Activated CD8-positive, alpha-beta memory T cell treated with anti-CD3 and anti-CD28 coated beads, Interleukin-2, amount 50 U/mL, for 1 hour (primary cell): ENCODE data around the gene SORBS2.
"Not testable (repeated sequence)": the region's sequence is repeated elsewhere in the genome, so short reads cannot be mapped to it uniquely, and the experiment has no call there.

Experiments
- DNase-seq: peaks from one replicate; pipeline ENCODE4 v3.0.0-alpha.2; 2020; ENCODE audit errors: extremely low read depth

SORBS2 gene

DNA sequence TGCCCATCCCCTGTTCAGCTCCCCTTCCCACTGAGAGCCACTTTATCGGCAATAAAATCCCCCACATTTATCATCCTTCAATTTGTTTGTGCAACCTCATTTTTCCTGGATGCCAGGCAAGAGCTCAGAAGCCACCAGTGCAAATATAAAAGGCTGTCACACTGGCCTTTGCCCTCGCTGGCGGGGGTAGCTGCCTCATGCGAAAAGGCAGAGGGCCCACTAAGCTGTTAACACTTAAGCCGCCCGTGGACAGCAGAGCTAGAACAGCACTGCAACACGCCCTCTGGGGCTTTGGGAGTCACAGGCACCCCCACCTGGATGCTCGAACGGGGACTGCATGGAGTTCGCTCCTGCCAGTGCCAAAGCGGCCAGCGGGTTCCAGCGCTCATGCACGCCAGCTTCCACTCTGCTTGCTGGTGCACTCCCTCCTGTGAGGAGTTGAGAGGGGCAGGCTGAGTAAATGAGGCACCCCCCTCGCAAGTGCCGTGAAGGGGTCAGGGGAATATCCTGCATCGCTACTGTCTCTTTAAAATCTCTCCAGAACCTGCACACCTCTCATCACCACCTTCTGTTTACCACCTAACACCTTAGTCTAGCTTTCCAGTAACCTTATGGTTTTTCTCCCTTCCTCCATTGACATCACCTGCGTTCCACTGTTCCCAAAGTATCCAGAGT, 99.5 kb downstream of the SORBS2 start:
- DNase-seq, result no peak

DNA sequence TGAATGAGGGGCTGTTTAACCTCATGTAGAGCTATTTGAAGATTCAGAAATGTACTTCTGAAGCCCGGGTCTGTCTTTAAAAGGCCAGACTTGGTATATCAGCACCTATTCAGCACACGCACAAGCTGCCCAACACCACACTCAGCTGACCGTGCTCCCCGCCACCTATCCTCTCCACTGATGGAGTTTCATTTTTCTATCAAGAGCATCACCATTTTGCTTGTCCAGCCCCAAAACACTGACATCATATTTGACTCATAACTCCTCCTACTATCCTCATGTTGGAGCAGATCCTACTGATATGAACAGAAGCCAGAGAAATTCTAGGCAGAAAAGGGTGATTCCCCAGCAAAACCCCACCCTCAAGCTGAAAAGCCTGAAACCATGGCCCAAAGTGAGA, 100.3 kb downstream of the SORBS2 start:
- DNase-seq, result no peak

DNA sequence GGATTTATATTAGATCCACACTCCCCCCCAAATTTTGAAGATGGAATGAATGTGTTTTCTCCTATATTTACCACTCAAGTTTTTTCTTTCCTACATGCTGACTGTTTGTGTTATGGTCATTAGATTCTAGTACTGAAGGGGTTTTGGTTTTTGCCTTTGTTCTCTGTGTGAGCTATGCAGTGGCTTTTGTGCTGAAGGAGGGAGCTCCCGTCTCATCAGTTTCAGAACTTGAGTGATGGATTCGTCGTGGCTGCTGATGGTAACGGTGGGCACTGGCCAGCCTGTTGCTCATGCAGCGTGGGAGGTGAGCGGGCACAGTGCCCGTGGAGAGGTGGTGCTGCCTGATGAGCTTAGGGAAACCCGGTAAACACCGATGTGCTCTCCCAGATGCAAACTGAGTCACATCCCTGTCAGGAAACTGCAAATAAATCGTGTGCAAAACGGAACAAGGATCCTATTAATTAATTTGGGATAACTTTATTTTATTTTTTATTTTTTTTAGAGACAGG, 101.5 kb downstream of the SORBS2 start:
- DNase-seq, result no peak

DNA sequence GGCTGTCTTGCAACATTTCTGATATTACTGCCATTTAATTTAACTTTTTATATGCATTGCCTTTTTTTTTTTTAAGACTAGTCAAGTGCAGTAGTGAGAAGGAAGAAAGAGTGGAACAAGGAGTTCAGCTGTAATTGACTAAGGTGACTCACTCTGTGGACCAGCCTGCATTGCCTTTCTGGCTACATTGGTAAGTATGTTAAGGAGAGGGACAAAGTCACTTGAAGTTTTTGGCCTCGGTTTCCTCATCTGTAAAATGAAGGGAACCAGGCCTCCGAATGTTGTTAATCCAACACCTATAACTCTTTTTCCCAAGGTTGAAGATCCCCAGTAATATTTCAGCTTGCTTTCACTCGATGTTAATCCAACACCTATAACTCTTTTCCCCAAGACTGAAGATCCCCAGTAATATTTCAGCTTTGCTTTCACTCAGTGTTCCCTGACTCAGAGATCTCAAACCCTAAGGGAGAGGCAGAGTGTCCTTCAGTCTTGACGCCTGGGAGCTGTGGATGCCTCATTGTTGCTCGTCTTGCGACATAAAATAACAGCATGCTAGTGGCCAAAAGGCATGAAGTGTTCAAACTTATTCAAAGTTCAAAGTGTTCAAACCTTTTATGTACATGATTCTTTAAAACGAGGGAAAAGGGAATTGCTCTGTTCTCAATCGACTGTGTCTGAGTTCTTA, 102.0 kb downstream of the SORBS2 start:
- DNase-seq, result no peak

DNA sequence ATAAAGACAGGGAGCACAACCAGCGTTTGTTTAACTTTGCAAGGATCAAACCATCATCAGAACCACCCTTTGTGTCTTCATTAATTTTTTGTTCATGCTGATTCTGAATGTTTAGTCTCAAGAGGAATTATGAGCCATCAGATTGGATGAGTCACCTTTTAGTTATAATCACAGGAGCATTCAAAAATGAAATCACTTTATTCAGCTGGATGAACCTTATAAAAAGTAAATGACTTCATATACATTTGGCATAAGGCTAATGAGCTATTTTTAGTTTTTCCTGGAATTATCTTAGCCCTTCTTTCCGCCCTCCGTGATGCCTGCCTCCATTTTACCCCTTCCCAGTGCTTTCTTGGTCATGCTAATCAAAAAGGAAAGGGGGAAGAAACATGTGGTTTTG, 103.6 kb downstream of the SORBS2 start:
- DNase-seq, result no peak

DNA sequence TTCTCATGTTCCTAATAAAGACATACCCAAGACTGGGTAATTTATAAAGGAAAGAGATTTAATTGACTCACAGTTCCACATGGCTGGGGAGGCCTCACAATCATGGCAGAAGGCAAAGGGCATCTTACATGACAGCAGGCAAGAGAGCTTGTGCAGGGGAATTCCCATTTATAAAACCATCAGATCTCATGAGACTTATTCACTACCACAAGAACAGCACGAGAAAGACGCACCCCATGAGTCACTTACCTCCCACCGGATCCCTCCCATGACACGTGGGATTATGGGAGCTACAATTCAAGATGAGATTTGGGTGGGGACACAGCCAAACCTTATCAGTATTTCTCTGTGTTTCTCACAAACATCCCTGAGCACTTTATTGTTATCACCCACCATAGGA, 104.4 kb downstream of the SORBS2 start:
- DNase-seq, result not testable (repeated sequence)

DNA sequence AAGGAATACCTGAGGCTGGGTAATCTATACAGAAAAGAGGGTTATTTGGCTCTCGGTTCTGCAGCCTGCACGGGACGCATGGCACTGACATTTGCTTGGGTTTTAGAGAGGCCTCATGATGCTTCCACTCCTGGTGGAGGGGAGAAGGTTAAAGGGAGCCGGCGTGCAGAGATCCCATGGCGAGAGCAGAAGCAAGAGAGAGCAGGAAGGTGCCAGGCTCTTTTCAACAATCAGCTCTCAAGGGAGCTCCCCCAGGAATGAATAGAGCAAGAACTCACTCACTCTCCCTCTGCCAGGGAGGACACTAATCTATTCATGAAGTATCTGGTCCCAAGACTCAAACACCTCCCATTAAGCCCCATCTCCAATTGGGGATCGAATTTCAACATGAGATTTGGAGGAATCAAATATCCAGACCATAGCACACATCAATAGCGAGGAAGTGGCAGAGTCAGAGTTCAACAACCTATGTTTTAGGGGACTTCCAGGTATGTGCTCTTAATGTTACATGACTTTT, 109.8 kb downstream of the SORBS2 start:
- DNase-seq, result no peak

DNA sequence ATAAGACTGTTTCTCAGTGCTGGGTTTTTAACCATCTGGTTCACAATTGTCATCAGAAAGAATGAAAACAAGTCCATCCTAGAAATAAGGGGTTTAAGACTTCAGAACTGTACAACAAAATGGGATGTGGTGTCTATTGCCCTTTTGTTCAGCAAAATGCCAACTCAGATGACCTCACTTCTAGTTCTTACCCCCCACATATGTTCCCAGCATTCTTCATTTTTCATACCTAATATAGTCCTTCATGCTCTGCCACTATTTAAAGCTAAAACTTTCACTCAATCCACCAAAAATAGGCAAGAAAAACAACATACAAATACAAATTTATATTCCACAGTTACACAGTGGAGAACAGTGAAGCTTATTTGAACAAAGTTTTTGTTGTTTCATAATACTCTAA, 111.4 kb downstream of the SORBS2 start:
- DNase-seq, result no peak

DNA sequence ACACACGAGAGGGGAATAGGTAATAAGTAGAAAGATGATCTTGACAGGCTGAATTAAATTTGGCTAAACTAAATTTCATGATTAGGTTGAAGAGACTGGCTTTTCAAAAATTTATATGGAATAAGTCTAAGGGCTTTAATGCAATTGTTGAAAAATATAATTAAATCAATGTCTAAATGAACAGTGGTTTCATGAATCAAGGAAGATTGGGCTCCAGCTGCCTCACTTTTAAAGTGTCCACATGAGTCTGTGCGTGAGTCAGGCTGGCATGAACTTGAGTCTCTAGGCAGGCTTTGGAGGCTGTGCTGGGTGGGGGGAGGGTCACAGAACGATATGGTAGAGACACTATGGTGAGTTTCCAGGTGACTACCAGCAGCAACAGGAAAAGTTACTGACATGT, 111.9 kb downstream of the SORBS2 start:
- DNase-seq, result no peak

DNA sequence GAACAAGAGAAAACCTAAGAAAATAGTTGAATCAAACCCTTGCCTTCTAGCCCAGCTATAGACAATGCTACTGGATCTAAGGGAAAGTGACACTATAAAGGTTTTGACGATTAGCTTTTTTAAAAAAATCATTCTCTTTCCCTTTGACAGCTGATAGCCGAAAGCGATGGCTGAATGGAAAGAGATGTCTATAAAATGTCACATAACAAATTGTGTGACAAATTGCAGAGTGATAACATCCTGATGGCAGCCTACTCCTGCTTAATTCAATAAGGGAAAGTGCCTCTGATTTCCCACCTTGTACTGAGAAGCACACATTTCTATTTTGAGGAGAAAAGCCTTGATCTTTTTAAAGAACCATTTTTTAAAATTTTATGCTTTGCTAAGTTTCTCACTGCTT, 114.5 kb downstream of the SORBS2 start:
- DNase-seq, result no peak

DNA sequence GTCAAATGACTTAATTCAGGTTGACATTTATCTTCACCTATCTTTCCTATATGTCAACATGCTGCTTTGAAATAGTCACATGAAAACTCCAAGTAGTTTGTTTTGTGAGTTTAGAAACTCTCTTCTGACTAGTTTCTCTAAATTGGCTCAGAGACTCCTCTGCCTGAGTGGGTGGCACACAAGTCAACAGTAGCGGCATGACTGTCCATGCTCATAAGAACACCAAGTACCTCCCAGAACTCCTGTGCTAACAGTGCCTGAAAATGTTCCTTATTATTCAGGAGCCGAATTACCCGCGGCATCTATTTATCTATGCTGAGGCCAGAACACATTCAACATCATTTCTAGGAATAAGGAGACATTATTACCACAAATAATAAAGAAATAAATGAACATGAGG, 116.3 kb downstream of the SORBS2 start:
- DNase-seq, result no peak

DNA sequence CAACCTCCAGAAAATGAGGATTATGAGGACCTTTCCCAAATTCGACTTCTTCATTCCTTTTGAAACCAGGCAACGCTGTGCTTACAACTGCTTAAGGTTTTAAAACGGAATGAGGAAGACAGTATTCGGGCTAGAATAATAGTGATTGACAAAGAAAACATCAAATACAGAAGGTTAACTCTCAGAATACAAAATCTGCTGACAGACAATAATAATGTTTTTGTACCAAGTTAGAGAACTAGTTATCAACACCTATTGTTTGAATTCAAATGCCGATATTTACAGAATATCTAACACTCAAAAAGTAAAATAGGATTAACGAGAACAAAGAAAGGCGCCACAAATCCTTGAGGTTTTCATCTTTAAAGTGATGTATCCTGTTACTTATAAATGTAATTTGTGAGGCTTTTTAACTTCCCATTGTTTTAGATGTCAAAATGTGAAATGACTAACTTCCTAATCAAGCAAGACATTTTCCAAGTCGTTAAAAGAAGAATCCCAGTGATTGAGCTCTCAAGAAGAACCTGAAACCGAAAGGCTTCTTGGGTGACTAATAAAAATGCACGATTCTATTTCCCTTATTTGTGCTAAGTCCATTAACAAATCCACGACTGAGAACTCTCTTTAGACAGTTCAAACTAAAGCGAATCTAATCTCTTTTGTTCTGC, 118.3 kb downstream of the SORBS2 start:
- no peak for DNase-seq

DNA sequence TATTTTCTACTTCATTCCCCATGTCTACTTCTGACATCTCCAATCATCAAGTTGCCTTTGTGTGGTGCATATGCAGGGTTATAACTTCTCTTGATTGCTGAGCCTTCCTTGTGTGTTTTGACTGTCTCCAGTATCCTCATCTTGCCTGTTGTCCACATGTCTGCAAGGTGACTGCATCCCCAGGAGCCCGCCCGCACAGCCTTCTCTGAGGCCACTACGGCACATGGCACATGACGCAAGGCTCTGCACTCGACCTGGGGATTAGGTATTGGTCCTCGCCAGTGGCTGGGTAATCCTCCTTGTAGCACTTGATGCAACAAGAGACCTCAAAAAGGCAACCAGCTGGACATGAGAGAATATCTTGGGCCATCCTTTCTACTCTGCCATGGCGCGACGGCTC, 122.6 kb downstream of the SORBS2 start:
- DNase-seq, result no peak

DNA sequence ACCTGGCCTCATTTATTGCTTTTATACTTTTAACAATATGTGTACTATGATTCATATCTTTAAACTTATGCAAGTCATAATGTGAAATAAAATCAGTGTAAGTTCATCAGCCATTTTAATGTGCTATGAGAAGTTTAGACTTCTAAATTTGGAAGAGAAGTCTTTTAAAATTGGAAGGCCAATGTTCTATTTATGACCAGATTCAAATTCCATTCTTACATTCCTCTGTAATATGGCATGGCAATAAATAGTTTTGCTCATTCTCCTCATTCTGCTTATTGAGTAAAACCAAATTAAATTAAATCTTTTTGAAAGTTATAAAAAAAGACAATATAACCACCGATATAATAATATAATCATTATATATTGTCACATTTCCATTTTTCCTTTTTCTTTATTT, 126.2 kb downstream of the SORBS2 start:
- DNase-seq, result no peak

DNA sequence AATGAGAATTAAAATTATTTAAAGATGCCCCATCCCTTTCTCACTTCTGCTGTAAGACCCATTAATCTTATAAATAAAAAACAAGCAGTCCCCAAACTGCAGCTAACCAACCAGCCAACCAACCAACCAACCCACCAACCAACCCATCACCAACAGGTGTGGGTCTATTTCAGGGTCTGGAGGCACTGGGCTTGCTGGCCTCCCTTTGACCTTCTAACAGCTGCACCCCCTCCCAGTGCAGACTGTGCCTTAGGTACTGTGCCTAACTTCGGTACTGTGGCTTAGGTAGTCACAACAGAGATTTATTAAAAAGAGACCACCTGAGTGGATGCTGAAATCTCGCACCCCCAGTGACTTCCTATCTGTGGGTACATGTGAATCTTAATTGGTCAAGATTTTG, 128.1 kb downstream of the SORBS2 start:
- DNase-seq, result no peak

DNA sequence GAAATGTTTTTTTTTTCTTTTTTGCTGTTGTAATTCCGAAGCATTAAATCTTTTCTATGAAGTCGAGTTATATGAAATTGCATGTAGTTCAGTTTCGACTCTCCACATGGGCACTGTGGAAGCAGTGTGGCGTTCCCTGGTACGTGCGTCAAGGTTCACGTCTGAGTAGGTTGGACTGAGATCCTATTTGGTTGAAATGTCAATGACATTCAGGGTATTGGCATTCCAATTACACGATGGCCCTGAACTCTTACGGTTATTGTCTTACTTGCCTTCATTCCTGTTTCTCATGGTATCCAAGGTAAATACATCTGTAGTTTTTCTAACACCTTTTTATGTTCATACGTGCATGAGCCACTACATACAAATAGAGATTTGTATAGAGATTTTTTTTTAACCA, 128.8 kb downstream of the SORBS2 start:
- DNase-seq, result no peak

DNA sequence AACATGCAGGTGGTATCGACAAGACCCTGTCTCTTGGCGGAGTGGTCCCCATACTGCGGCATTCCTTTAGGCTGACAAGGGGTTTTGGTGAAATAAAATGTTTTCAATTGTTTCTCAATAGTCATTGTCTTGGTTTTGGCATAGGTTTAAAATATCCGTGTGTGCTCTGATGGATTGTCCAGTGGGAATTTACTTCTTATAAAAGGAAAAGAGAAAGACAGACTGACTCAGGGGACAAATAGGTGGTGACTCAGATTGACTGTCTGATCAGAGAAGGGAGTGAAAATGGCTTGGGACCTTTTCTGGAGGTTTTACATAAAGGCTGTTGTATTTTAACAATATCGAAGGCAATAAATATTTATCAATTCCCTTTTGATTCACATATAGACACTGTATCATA, 129.8 kb downstream of the SORBS2 start:
- DNase-seq, result no peak

DNA sequence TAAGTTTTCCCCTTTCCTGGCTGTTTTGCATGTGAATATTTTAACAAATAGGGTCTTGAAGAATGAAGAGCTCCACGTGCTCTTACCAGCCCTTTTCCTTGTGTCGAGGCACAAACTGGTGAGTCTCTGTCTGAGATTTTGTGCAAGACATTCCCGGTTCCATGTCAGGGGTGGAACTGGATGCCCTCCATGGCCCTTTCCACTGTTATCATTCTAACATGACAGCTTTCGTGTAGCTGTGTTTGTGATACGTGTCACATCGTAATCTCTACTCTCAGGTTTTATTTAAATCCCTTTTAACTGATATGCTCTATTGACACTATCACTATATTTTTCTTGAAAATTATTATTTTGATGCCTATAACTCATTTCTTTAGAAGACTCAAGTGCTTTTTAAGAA, 130.4 kb downstream of the SORBS2 start:
- DNase-seq, result no peak

DNA sequence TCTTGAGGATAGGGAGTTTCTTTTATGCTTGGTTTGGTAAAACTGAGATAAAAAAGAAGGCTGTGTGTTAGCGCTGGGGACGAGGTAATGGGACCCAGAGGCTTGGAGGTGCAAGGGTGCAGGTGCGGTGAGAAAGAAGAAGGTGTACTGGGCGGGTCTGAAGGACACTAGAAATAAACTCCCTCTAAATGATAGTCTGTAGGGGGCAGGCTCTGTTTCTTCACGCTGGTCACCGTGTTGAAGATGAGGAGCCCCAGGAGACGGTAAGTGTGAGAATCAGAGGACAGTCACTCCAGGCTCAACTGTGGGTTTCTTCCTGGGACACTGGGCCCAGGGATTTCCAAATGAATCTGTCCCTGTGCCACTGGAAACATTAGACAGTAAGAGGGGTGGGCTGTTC, 131.4 kb downstream of the SORBS2 start:
- DNase-seq, result no peak

DNA sequence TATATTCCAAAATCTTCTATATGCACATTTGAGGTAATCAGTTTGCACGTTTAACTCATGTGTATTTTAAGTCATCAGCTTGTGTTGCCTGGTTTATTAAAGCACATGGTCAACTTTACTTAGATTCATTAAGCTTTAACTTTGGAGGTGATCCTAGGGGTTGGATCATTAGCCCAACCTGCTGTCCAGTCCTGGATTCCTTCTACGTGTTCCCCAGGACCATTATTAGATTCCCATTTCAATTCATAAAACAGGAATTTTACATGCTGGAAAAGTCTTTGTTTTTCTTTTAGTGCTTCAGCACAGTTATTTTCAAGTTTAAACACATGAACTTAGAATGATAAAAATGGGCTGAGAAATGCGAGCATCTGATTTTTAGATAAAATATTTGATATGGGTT, 132.5 kb downstream of the SORBS2 start:
- DNase-seq, result no peak

DNA sequence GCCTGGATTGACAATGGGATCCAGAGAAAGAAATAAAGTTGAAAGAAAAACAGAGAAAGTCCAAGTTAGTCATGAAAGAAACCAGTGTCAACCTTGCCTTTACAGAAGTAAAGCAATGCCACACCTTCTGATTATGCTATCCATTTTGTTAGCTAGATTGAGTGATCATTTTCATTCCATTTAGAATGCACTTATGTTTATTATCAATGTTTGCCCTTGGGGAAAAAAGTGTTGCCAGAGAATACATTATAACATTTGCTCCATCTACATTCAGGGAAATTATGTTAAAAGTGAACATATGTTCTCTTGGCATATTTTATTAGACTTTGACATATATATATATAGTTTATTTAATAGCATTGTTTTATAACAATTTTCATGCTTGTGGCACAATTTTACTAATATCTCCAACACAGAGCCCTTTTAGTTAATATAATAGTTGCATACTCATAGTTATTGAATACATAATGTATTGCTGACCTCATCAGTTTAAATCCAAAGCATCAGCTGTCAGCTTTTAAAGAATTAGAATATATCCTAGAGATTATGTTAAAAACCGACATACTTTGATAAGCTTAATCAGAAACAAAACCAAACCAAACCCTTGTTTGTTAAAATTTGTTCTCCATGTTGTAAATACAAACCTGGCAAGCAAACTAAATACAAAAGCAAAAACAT, 134.2 kb downstream of the SORBS2 start:
- DNase-seq, result no peak

DNA sequence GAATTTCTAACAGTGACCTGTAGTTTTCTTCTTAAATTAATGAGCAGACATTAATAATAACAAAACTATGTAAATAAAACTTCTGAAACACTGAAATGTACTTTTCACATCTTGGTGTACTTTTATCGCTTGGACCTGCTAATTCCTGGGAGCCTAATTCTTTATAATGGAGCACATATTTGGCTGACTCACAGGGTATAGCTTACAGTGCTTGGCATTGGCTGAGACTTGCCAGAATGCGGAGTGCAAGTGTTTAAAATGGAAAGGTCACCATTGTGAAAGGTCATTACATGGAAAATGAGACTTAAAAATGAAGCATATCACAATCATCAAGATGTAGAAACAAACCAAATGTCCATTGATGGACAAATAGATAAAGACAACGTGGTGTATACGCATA, 139.4 kb downstream of the SORBS2 start:
- DNase-seq, result no peak
